ENCODE data around the gene PTPRG.

PTPRG gene

DNA sequence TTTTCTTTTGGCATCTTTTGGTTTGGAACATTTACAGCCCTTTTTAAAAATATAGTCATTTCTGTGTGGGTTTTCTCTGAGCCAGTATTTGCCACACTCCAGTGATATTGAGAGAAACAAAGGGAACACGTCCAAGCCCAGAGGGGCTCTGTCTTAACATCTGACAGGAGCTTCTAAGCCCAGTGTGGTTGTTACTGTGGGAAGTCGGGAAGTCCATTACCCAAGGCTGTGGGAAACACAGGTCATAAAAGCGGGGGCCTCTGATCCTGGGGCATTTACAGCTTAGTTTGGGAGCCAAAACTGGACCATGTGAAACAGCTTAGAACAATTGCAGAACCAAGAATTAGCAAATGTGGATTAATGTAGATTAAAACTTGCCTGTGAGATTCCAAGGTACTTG lies 123.0 kb downstream of the PTPRG start:
- CTCF ChIA-PET: no interaction called here
- POLR2A ChIA-PET (ENCODE audit: low non-redundant PET): interaction anchor here (0.6 kb wide), 1 partner anchor 223 kb away, joined by 4 read pairs; no protein-coding TSS in a partner anchor

DNA sequence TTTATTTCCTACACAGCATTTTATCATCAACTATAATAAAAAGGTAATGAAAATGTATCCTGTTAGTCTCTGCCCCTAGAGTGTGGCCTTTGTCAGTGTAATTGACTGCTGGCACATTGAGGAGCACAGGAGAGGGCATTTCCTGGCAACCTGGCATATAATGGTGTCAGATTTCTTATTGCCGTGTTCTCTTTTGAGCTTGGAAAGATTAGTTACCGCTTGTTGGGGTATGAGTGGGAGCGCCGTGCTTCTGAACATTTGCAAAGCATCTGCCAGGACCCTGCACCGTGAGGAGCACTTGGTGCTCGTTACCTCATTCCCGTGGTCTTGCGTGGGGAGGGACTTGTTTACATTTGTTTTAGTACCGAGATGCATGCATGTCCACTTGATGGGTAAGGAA lies 124.4 kb downstream of the PTPRG start:
- no peak for DNase-seq (ENCODE audit: low spot score)
- TF ChIP-seq, protein P1, sequence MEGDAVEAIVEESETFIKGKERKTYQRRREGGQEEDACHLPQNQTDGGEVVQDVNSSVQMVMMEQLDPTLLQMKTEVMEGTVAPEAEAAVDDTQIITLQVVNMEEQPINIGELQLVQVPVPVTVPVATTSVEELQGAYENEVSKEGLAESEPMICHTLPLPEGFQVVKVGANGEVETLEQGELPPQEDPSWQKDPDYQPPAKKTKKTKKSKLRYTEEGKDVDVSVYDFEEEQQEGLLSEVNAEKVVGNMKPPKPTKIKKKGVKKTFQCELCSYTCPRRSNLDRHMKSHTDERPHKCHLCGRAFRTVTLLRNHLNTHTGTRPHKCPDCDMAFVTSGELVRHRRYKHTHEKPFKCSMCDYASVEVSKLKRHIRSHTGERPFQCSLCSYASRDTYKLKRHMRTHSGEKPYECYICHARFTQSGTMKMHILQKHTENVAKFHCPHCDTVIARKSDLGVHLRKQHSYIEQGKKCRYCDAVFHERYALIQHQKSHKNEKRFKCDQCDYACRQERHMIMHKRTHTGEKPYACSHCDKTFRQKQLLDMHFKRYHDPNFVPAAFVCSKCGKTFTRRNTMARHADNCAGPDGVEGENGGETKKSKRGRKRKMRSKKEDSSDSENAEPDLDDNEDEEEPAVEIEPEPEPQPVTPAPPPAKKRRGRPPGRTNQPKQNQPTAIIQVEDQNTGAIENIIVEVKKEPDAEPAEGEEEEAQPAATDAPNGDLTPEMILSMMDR (conservative IDR thresholded peaks at IDR 0.05; ENCODE audit: low read depth): no peak
- ChIA-PET POLR2A (ENCODE audit: low non-redundant PET) (no interaction called here), CTCF (no interaction called here)
- H3K27ac ChIP-seq: peak overlapping the region; percentile 92

More for the DNA sequence above, 123.0 kb downstream of the PTPRG start:
- no peak overlapping the region for H3K27ac ChIP-seq
- TF ChIP-seq, protein P1 (conservative IDR thresholded peaks at IDR 0.05; ENCODE audit: low read depth): no peak
- no peak for DNase-seq (ENCODE audit: low spot score)

DNA sequence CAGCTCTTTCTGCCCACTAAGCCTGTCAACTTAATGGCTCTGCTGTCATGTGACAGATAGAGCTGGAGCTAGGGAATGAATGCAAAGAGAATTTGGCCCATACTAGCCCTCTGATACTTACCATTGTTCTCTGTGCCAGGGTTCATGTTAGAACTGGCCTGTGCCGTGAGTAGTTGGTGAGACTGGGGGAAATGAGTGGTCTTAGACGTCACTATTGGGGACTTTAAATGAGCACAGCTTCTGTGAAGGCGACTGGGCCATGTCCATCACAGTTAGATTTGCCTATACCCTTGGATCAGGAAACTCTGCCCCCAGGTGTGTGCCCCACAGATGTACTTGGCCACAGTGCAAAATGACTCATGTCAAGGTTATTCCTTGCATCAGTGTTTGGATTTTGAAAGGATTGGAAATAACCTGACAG lies 124.9 kb downstream of the PTPRG start:
- H3K27ac ChIP-seq: peak overlapping the region; percentile 92
- TF ChIP-seq, protein P1 (conservative IDR thresholded peaks at IDR 0.05; ENCODE audit: low read depth): no peak
- ChIA-PET POLR2A (ENCODE audit: low non-redundant PET) (no interaction called here), CTCF (no interaction called here)
- peak; percentile 49 for DNase-seq (ENCODE audit: low spot score)

DNA sequence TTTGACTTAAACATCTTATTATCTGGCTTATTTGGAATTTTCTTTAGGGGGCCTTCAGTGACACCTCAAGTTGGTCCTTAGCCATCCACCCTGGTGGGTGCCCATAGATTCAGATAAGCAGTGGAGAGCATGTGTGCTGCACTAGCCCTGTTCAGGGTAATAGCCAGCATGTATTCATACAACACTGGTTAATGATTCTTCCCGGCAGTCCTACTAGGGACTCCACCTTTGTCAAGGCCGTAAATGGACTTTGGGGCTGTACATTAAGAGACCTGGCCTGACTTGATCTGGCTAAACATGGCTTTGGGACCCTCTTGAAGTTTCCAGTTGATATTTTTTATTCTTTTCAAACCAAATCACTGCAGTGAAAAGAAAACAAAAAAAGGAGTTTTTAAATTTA lies 125.8 kb downstream of the PTPRG start:
- ChIA-PET POLR2A (ENCODE audit: low non-redundant PET) (no interaction called here), CTCF (no interaction called here)
- no peak for DNase-seq (ENCODE audit: low spot score)
- TF ChIP-seq, protein P1 (conservative IDR thresholded peaks at IDR 0.05; ENCODE audit: low read depth): no peak
- peak overlapping the region; percentile 38; the same call in 1 of the 2 replicates for H3K27ac ChIP-seq

DNA sequence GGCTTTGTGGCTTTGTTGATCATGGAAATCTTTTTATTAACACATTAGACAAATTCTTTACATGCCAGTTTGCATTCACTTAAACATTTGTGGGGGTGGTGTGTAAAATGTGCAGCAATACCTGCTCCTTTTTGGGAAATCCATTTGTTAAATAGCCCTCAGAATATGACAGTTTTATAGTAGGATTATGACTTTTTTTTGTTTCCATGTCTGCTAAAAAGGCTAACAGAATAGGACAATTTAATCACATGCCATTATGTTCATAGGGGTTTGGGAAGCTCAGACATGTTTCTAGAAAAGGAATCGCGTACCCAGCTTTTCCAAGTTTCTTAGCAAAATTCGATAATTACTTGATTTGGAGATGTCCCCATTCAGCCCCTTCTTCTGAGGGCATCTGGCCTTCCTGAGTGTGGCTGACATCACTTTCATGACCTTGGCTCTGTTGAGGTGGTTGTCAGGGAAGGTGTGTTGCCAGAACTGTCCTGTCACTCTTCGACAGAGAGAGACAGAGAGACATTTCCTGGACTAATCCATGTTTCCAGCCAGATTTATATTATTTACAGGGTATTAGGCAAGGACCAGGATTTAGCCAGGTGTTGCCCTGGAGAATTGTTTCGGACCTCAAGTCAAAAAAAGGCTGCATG lies 126.4 kb downstream of the PTPRG start:
- CTCF ChIA-PET: interaction anchor here (0.6 kb wide), 1 partner anchor 1896 kb away, joined by 6 read pairs; no protein-coding TSS in a partner anchor
- DNase-seq (ENCODE audit: low spot score): no peak
- POLR2A ChIA-PET (ENCODE audit: low non-redundant PET): no interaction called here
- peak overlapping the region; percentile 56 for H3K27ac ChIP-seq
- TF ChIP-seq, protein P1 (conservative IDR thresholded peaks at IDR 0.05; ENCODE audit: low read depth): no peak

DNA sequence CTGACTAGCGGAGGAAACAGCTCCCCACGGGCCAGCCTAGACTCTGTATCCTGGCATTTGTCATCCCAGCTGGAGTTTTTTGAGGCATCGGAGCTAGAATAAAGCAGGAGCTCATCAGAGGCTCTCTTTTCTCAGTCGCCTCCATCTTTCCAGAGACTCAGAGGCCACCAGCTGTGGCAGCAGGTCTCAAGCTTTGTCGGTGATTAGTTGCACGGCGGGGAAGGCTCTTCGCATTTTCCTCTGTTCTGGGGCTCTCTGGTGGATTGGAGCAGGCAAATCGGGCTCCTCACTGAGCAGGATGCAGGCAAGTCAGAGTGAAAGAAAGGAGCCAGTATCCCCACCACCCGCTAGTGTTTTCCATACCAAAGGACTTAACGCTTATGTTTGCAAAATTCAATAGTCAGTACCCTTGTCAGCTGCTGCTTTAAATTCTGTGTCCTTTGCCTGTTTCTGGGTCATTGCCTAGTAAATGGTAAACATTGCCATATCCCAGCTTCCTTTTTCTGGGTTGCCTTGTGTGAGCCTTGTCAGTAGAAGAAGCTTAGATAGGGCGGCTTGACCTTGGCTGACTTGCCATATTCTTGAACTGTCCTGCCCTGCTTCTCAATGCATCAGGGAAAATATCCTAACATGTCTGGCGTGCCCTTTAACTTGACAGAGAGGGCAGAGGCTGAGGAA lies 127.1 kb downstream of the PTPRG start:
- ChIA-PET POLR2A (ENCODE audit: low non-redundant PET) (no interaction called here), CTCF (interaction anchor here (0.6 kb wide), 1 partner anchor 1897 kb away, joined by 6 read pairs; no protein-coding TSS in a partner anchor)
- DNase-seq (ENCODE audit: low spot score): no peak
- TF ChIP-seq, protein P1 (conservative IDR thresholded peaks at IDR 0.05; ENCODE audit: low read depth): no peak
- H3K27ac ChIP-seq: peak overlapping the region; percentile 56

Measured in RWPE1 (cell line).